Activated T-helper 1 cell treated with anti-CD3 and anti-CD28 coated beads, Interleukin-12 subunit alpha, Interleukin-12 subunit beta, Interleukin-2, Interleukin-4 antibody, amounts not matched to agents 30 ng/mL and 10 ng/mL and 1 ng/mL, durations not matched to agents 14 hours and 24 hours and 36 hours (primary cell): Measurements from ENCODE around the gene ELN. TPM values are rescaled to one million over a fixed set of nuclear protein-coding genes. Genes with fewer than 3 reads are reported as not detected.

Experiments
- DNase-seq: peaks from one replicate; pipeline ENCODE4 v3.0.0; 2021; ENCODE audit warnings: low spot score
- H3K27ac Mint-ChIP-seq: one replicate; pipeline ENCODE4 v1.8.0; 2021; ENCODE audit warnings: mild to moderate bottlenecking, mixed read lengths
- H3K27me3 Mint-ChIP-seq: one replicate; pipeline ENCODE4 v1.8.0; 2022; ENCODE audit warnings: mild to moderate bottlenecking, moderate library complexity, mixed read lengths; ENCODE audit not compliant: insufficient read depth
- H3K36me3 Mint-ChIP-seq: one replicate; pipeline ENCODE4 v1.8.0; 2021; ENCODE audit warnings: low read depth, mixed read lengths
- H3K4me1 Mint-ChIP-seq: one replicate; pipeline ENCODE4 v1.8.0; 2021; ENCODE audit warnings: low read depth, mixed read lengths
- H3K4me3 Mint-ChIP-seq: one replicate; pipeline ENCODE4 v1.8.0; 2021; ENCODE audit warnings: mild to moderate bottlenecking, moderate library complexity, mixed read lengths
- H3K9me3 Mint-ChIP-seq: one replicate; pipeline ENCODE4 v1.8.0; 2021; ENCODE audit warnings: mixed read lengths
- intact Hi-C: fragments of 100-400 bp; cut with micrococcal nuclease; formaldehyde crosslinking; loops from one replicate; pipeline ENCODE4 v1.15.1; 2024
- total RNA-seq: library from RNA; stranded (reverse); gene quantifications from 2 replicates; pipeline ENCODE4 v1.2.3, GENCODE V29; 2022

ELN gene
- total RNA-seq, 1 donor from 2014 or later = not detected

DNA sequence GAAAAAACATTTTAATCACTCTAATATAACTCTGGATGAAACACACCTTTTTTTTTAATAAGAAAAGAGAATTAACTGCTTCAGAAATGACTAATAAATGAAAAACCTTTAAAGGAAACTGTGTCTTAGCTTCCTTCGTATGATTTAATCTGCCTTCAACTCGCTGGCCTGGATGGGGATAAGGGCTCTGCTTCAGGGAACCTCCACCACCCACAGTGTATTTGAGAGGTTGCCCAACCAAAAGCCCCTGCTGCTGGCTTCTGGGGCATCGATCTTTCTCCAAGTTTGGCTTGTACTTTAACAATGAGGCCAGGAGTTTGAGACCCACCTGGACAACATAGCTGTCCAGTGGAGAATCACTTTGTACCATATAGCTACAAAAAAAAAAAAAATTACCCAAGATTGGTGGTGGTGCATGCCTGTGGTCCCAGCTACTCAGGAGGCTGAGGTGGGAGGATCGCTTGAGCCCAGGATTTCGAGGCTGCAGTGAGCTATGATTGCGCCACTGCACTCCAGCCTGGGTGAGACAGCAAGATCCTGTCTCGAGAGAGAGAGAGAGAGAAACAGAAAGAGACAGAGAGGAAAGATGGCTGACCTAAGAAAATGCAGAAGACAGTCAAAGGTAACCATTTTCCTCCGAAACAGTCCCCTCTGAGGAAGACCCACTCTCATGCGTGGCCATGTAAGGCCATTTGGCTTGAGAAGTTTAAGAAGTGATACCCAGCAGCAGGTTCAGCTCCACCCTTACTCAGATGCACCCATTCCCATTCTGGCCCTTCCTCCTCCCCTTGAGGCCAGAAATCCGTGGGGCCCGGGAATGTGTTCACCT is 42.0 kb downstream of the ELN start:
- no peak for DNase-seq
- Mint-ChIP-seq H3K36me3 (no peaks in the 10 kb centered on the region), H3K4me1 (peaks cover 4% of the 10 kb centered on the region), H3K27ac (no peak overlapping the region), H3K9me3 (no peaks in the 10 kb centered on the region), H3K4me3 (no peak overlapping the region), H3K27me3 (no peaks in the 10 kb centered on the region)
- intact Hi-C loops = loop anchor here (2.0 to 5.0 kb wide), 3 partner anchors 25 to 137 kb away; no protein-coding TSS in a partner anchor

GRCh38 chr7:74070619-74070921 is 42.6 kb downstream of the ELN start:
- Mint-ChIP-seq H3K36me3 (no peaks in the 10 kb centered on the region), H3K4me1 (peaks cover 4% of the 10 kb centered on the region), H3K4me3 (no peak overlapping the region), H3K9me3 (no peaks in the 10 kb centered on the region), H3K27ac (no peak overlapping the region), H3K27me3 (no peaks in the 10 kb centered on the region)
- no peak for DNase-seq
- intact Hi-C loops = no loop called here

GRCh38 chr7:74071121-74071520 is 43.1 kb downstream of the ELN start:
- peaks cover 4% of the 10 kb centered on the region for H3K4me1 Mint-ChIP-seq
- no peak overlapping the region for H3K4me3 Mint-ChIP-seq
- peak overlapping the region; percentile 4 for H3K27ac Mint-ChIP-seq
- H3K27me3 Mint-ChIP-seq = peaks cover 2% of the 10 kb centered on the region
- no peaks in the 10 kb centered on the region for H3K36me3 Mint-ChIP-seq
- intact Hi-C loops = no loop called here
- H3K9me3 Mint-ChIP-seq = no peaks in the 10 kb centered on the region
- no peak for DNase-seq

DNA sequence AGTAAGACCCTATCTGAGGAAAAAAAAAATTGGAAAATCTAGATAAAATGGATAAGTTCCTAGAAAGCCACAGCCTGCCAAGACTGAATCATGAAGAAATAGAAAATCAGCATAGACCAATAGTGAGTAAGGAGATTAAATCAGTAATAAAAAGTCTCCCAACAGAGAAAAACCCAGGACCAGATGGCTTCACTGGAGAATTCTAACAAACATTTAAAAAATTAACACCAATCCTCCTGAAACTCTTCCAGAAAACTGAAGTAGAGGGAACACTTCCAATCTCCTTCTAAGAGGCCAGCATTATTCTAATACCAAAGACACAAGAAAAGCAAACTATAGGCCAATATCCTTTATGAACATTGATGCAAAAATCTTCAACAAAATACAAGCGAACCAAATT is 46.8 kb downstream of the ELN start:
- Mint-ChIP-seq H3K4me3 (no peak overlapping the region), H3K36me3 (no peaks in the 10 kb centered on the region), H3K4me1 (no peaks in the 10 kb centered on the region), H3K9me3 (no peaks in the 10 kb centered on the region), H3K27me3 (peaks cover 2% of the 10 kb centered on the region), H3K27ac (no peak overlapping the region)
- no peak for DNase-seq
- intact Hi-C loops = no loop called here

- Mint-ChIP-seq H3K9me3 (no peaks in the 10 kb centered on the region), H3K4me3 (no peak overlapping the region), H3K36me3 (no peaks in the 10 kb centered on the region), H3K27ac (no peak overlapping the region), H3K4me1 (no peaks in the 10 kb centered on the region), H3K27me3 (peaks cover 4% of the 10 kb centered on the region)
- intact Hi-C loops = no loop called here
- no peak for DNase-seq
These were observed 50.5 kb downstream of the ELN start for GRCh38 chr7:74078461-74078860.

GRCh38 chr7:74082770-74083116 is 54.8 kb downstream of the ELN start:
- Mint-ChIP-seq H3K36me3 (peaks cover 8% of the 10 kb centered on the region), H3K27me3 (peaks cover 2% of the 10 kb centered on the region), H3K27ac (no peak overlapping the region), H3K9me3 (no peaks in the 10 kb centered on the region), H3K4me3 (peak overlapping the region; percentile 62), H3K4me1 (peaks cover 12% of the 10 kb centered on the region)
- intact Hi-C loops = loop anchor here (1.0 to 10.0 kb wide), 5 partner anchors 12 to 572 kb away; partner anchors contain the start of genes ABHD11, EIF4H and GTF2I
- DNase-seq = no peak

- no peaks in the 10 kb centered on the region for H3K9me3 Mint-ChIP-seq
- H3K36me3 Mint-ChIP-seq = peaks cover 13% of the 10 kb centered on the region
- H3K4me3 Mint-ChIP-seq = peak within 1 kb of the TSS; percentile 88
- intact Hi-C loops = loop anchor here (1.0 to 10.0 kb wide), 5 partner anchors 11 to 572 kb away; partner anchors contain the start of genes ABHD11, EIF4H and GTF2I
- DNase-seq = peak; percentile 78
- peak within 1 kb of the TSS; percentile 89 for H3K27ac Mint-ChIP-seq
- H3K27me3 Mint-ChIP-seq = peaks cover 2% of the 10 kb centered on the region
- peaks cover 12% of the 10 kb centered on the region for H3K4me1 Mint-ChIP-seq
These were observed 55.3 kb downstream of the ELN start, which contains the start of gene LIMK1 for GRCh38 chr7:74083117-74083876. TSS of gene LIMK1 (plus strand) at chr7:74083804. CDS start at chr7:74083991, 187 bp downstream.

GRCh38 chr7:74083928-74084721 is 56.2 kb downstream of the ELN start:
- Mint-ChIP-seq H3K36me3 (peaks cover 17% of the 10 kb centered on the region), H3K27me3 (peaks cover 2% of the 10 kb centered on the region), H3K9me3 (no peaks in the 10 kb centered on the region), H3K27ac (peak overlapping the region; percentile 89), H3K4me1 (peaks cover 12% of the 10 kb centered on the region), H3K4me3 (peak overlapping the region; percentile 88)
- intact Hi-C loops = loop anchor here (1.0 to 10.0 kb wide), 6 partner anchors 10 to 571 kb away; partner anchors contain the start of genes ABHD11, EIF4H, GTF2I and TBL2
- no peak for DNase-seq

DNA sequence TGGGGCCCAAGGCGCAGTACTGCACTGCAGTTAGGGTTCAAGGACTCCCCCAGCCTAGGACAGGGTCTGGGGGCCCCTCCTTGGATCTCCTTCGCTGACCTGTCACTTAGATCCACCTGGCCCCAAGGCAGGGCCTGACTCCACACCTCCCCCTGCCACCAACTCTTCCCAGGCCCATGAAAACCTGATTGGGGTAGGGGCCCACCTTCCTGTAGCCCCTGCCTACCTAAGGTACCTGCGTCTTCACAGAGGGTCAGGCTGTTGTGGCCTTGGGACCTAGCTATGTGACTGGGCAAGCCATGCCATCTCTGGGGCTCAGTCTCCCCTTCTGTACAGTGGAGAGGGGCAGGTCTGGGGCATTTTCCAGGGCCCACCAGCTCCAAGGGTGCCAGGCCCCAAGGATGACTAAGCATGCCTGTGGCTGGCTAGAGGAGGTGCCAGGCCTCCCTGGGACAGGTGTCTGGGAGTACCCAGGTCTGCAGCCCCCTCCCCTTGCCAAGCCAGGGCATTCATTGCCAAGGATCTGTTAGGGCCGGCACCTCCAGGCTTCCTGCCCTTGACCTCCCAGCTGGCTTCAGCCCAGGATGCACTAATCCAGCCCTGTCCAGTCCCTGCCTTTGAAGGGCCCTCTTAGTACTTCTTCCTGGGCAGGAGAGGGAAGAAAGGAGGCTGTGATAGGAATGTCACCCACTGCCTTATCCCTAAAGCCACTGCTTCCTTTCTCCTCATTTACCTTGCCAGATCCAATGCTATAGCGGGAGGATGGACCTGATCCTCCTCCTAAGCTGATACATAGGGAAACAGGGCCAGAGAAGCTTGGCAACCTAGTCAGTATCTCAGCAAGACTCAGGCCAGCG is 57.0 kb downstream of the ELN start:
- peak overlapping the region; percentile 89 for H3K27ac Mint-ChIP-seq
- no peaks in the 10 kb centered on the region for H3K9me3 Mint-ChIP-seq
- peaks cover 12% of the 10 kb centered on the region for H3K4me1 Mint-ChIP-seq
- H3K4me3 Mint-ChIP-seq = peak overlapping the region; percentile 88
- DNase-seq = no peak
- H3K27me3 Mint-ChIP-seq = peaks cover 2% of the 10 kb centered on the region
- intact Hi-C loops = loop anchor here (1.0 to 10.0 kb wide), 3 partner anchors 350 to 570 kb away; partner anchors contain the start of genes ABHD11, GTF2I and TBL2
- peaks cover 17% of the 10 kb centered on the region for H3K36me3 Mint-ChIP-seq

DNA sequence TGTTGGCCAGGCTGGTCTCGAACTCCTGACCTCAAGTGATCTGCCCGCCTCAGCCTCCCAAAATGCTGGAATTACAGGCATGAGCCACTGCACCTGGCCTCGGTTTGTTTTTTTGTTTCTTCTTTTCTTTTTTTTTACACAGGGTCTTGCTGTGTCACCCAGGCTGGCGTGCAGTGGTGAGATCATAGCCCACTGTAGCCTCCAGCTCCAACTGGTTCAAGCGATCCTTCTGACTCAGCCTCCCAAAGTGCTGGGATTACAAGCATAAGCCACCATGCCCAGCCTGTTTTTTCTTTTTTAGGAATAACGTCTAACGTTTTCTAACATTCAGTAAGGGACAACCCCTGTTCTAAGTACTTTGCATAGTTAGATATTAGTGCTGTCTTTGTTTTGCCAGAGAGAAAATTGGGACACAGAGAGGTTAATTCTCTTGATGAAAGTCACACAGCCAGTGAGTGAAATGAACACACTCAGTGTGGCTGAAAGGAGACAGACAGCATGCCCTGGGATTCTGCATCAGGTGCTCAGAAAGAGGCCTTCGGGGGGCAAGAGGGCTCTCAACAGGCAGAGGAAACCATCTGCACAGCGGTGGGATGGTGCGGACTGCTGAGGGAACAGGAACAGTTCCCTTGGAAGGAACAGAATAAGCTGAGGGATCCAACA is 59.9 kb downstream of the ELN start:
- no peaks in the 10 kb centered on the region for H3K27me3 Mint-ChIP-seq
- no peak overlapping the region for H3K4me3 Mint-ChIP-seq
- DNase-seq = no peak
- H3K36me3 Mint-ChIP-seq = peaks cover 17% of the 10 kb centered on the region
- peaks cover 12% of the 10 kb centered on the region for H3K4me1 Mint-ChIP-seq
- no peak overlapping the region for H3K27ac Mint-ChIP-seq
- H3K9me3 Mint-ChIP-seq = no peaks in the 10 kb centered on the region
- intact Hi-C loops = loop anchor here (10.0 kb wide), 2 partner anchors 353 to 567 kb away; partner anchors contain the start of genes ABHD11 and GTF2I

DNA sequence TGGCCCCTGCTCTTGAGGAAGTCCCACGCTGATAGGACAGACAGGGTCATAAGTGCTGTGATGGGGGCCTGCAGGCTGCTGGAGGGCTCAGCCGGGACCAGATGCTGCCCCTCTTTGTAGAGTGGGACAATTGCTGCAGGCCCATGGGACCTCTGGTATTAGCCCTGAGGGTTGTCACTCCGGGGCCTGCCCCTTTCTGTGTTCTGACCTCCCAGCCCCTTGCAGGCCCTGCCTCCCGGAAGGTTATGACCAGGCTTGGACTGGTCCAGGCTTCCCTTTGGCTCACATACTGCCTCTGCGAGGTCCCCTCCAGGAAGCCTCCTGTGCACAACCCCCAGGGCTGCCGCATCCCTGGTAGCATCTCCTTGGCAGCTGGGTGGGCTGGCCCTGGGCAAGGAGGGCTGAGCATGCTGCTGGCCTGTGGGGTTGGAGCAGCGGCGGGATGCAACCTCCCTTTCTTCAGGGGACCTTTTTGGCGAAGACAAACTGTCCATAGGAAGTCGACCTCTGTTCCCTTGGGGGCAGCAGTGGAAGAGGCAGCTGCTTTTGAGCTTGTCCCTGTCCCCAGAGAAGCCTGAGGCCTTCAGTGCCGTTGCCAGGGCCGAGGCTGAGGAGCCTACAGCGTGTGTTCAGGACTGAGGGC is 64.5 kb downstream of the ELN start:
- no peak for DNase-seq
- H3K4me1 Mint-ChIP-seq = peaks cover 18% of the 10 kb centered on the region
- no peaks in the 10 kb centered on the region for H3K9me3 Mint-ChIP-seq
- H3K36me3 Mint-ChIP-seq = peaks cover 10% of the 10 kb centered on the region
- H3K27ac Mint-ChIP-seq = no peak overlapping the region
- intact Hi-C loops = no loop called here
- no peaks in the 10 kb centered on the region for H3K27me3 Mint-ChIP-seq
- H3K4me3 Mint-ChIP-seq = no peak overlapping the region
